GM19328 (cell line): ENCODE data around the gene RAPGEF4.
A peak's percentile ranks its signal among the peaks of the same experiment; 100 is the strongest.

Source experiments
- ATAC-seq: cut with Tn5 transposase; IDR thresholded peaks from one replicate; pipeline ENCODE4 v1.9.1; 2021; ENCODE audit warnings: mild to moderate bottlenecking, moderate library complexity; ENCODE audit not compliant: unreplicated experiment

The RAPGEF4 gene

DNA sequence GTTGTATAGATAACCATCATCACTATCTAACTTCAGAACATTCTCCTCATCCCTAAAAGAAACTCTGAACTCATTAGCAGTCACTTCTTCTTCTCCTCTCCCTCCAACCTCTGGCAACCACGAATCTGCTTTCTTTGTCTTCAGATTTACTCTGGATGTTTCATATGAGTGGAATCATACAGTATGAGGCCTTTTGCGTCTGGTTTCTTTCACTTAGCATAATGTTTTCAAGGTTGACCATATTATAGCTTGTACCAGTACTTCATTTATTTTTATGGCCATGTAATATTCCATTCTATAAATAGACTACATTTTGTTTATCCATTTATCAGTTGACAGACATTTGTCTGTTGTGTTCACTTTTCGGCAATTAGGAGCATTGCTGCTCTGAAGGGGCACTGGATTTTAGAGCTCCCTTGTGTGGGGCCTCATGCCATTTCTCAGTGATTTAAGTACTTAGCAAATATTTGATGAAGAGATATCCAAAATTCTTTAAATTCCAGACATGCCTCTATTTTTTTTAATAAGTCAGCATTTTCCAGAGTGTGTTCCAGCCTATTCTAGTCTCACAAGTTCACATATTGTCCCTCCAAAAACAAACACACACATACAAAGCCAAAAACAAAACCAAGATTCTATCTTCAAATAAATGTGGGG, 317.5 kb downstream of the RAPGEF4 start:
- no peak for ATAC-seq

DNA sequence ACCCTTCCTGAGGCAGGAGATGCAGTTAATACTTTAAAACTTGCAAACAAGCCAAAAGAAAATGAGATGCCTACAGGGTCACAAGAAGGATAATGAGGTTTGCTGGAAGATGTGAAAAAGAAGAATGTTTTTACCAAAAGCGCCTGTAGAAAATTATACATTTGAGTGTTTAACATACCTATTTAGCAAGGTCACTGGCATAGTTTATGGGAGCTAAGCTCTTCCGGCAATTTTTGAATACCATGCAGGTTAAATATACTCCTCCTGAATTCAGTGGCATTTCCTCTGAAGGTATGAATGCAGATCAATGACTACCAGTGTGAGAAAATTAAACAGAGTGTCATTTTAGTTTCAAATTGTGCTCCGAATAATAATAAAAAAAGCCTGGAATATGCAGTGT, 318.8 kb downstream of the RAPGEF4 start:
- no peak for ATAC-seq

- no peak for ATAC-seq
Measured at GRCh38 chr2:173056705-173057364, 321.2 kb downstream of the RAPGEF4 start.

- no peak for ATAC-seq
Measured at GRCh38 chr2:173058097-173058496, 322.5 kb downstream of the RAPGEF4 start.

DNA sequence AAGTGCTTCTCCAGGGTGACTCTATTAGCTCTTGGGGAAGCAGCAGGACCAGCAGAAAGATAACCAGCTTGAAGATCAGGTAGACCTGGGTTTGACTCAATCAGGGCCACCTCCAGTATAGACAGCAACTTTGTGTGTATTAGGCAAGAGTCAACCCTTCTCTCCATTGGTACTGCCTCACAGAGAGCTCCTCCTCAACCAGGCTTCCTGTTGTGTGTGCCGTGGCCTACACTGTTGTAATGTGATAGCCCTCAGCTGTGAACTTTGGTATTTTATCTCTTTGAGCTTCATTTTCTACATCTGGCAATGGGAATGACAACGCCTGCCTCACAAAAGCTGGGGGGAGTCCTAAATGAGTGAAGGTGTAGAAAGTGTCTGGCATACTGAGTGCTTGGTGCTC, 323.0 kb downstream of the RAPGEF4 start:
- no peak for ATAC-seq

GRCh38 chr2:173059292-173059691, 323.6 kb downstream of the RAPGEF4 start:
- ATAC-seq = no peak

DNA sequence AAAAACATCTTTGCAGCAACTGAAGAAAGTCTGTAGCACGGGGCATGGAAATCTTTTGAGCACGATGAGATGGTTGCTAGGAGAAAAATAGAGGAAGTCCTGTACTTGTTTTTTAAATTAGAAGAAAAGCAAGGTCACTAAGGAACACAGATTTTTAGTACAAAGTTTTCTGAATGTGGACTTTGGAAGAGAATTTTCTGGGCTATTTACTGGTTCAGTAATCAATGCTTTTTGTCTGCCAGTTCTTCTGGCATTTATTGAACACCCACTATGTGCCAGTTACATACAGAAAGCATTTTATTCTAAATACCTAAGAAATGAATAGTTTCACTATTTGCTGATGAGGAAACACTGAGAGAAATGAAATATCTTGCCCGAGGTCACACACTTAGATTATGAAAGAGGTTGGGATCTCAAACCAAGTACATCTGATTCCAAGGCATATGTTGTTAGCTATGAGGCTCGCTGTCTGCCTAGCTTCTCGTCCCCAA, 324.4 kb downstream of the RAPGEF4 start:
- no peak for ATAC-seq

GRCh38 chr2:173062801-173063200, 327.2 kb downstream of the RAPGEF4 start:
- no peak for ATAC-seq

- no peak for ATAC-seq
Measured at GRCh38 chr2:173064151-173064805, 328.6 kb downstream of the RAPGEF4 start.

- ATAC-seq = no peak
Measured at GRCh38 chr2:173066887-173067676, 331.4 kb downstream of the RAPGEF4 start.

- peak; percentile 15 for ATAC-seq
Measured at GRCh38 chr2:173075056-173075780, 339.6 kb downstream of the RAPGEF4 start.

GRCh38 chr2:173075781-173076580, 340.3 kb downstream of the RAPGEF4 start, which contains the start of gene MAP3K20:
MAP3K20 (plus strand) TSS chr2:173075846; CDS start chr2:173091032, 15,186 bp downstream.
- ATAC-seq = peak; percentile 52

DNA sequence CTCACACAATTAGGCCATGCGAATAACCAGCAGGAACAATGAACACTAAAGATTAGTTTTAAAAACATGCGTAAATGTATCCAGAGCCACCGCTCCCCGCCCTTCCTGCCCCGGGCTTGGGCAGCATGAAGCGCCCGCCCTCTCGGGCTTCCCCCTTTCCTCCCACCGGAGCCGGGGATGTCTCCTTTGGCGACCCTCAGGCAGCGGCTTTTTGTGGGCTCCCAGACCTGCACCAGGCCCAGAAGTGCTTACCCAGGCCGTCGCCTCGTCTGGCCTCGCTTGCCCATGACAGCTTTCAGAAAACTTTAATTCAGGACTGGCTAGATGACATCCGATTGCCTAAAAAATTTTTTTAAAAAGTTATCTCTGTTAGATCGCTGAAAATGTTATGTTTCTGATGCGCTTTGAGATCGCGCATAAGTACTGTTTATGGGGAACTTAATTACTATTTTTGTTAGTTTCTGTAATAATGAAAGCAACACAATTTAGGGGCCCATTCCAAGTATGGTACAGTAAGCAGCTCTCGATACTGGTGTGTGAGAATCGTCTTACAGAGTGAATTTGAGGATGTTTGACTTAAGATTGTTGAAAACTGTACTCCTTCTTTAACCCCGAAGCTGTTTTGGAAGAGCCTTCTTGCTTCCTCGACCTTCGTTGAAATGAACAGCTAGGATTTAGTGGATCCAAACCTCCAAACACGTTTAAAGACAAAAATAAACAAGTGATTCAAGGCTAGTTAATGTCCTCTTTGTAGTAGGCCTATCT, 341.1 kb downstream of the RAPGEF4 start:
- peak; percentile 18 for ATAC-seq

GRCh38 chr2:173077506-173078177, 342.0 kb downstream of the RAPGEF4 start:
- ATAC-seq = no peak

DNA sequence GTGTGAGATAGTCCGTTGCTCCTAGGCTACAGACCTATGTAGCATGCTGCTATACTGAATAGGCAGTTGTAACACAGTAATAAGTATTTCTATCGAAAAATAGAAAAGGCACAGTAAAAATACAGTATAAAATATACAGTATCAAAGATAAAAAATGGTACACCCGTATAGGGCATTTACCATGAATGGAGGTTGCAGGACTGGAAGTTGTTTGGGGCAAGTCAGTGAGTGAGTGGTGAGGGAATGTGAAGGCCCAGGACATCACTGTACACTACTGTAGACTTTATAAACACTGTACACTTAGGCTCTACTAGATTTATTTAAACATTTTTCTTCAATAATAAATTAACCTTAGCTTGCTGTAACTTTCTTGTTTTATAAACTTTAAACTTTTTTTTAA, 343.5 kb downstream of the RAPGEF4 start:
- no peak for ATAC-seq

GRCh38 chr2:173079973-173080860, 344.6 kb downstream of the RAPGEF4 start:
- no peak for ATAC-seq

GRCh38 chr2:173086518-173087213, 351.0 kb downstream of the RAPGEF4 start:
- ATAC-seq = no peak
